GM21423 (cell line): ENCODE results near the gene FN3KRP.

Experiments used
- ATAC-seq: cut with Tn5 transposase; IDR thresholded peaks from one replicate; pipeline ENCODE4 v1.9.1; 2021; ENCODE audit warnings: mild to moderate bottlenecking, moderate library complexity; ENCODE audit not compliant: unreplicated experiment

The FN3KRP gene

DNA sequence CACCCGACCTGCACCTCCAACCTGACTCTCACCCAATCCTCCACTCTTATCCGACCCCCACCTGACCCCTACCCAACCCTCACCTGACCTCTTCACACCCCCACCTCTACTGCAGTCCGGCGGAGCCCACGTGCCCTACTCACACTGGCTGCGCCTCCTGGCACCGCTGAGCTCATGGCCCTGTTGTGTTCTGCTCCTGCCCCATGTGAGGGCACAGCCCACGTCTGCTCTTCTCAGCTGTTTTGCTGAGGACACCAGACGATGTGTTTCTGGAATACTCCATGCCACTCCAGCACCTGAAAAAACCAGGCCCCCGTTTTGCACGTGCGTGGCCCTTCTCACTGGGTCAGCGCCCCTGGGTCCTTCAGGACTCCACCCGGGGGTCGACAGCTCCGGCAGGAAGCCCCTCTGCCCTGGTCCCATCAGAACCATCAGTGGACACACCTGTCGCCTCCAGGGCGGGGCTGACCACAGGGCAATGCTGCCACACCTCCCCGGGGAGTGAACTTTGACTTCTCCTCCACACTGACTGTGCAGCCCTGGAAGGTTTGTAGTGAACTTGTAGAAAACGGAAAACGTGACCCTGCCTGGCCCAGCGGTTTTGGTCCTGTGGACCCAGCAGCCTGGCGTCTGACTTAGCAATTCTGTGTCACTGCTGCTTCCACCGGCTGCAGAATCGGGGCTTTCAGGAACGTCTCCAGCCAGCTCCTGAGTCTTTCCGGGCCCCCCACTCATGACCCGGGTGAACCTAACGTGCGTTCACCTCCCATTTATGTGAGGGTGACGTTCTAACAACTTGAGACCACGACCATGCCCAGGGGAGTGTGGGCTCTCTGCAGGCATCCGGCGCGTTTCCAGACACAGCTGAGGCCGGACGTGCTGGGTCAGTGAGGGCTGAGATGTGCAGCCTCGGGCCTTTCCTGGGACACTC lies 12.3 kb upstream of the FN3KRP start:
- no peak for ATAC-seq

DNA sequence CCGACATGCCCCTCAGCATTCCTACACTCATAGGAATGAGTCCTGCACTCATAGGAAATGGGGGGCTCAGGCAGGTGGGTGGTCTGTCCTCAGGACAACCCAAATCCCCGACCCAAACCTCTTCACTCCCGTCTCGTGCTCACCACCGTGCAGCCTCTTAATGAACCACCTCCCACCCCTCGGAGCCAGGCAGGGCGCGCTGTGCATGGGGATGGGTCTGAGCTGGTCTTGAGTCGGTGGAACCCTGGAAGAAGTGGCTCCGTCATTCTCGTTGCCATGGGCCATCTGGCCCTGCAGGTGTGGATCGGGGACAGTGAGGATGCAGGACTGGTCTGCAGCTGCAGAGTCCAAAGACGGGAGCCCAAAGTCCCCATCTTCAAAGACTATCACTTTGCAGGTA lies 11.6 kb upstream of the FN3KRP start:
- no peak for ATAC-seq

DNA sequence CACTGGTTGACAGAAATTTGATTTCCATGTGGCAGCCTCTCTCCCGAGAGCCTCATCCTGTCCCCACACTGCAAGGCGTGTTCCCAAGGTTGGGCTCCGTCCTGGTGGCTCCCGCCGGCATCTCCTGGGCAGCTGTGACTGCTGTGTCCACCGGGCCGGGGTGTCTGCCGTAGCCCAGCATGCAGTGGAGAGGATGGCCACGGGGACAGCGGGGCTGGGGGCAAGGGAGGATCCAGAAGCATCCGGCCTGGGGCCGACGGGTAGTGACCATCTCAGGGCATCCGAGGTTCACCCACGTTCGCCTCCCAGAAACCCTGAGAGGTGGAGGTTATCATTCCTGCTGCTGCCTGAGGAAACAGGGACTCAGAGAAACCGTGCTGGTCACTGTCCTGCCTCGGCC lies 10.8 kb upstream of the FN3KRP start:
- no peak for ATAC-seq

- ATAC-seq = no peak
Measured at GRCh38 chr17:82709024-82709675, 7.4 kb upstream of the FN3KRP start.

DNA sequence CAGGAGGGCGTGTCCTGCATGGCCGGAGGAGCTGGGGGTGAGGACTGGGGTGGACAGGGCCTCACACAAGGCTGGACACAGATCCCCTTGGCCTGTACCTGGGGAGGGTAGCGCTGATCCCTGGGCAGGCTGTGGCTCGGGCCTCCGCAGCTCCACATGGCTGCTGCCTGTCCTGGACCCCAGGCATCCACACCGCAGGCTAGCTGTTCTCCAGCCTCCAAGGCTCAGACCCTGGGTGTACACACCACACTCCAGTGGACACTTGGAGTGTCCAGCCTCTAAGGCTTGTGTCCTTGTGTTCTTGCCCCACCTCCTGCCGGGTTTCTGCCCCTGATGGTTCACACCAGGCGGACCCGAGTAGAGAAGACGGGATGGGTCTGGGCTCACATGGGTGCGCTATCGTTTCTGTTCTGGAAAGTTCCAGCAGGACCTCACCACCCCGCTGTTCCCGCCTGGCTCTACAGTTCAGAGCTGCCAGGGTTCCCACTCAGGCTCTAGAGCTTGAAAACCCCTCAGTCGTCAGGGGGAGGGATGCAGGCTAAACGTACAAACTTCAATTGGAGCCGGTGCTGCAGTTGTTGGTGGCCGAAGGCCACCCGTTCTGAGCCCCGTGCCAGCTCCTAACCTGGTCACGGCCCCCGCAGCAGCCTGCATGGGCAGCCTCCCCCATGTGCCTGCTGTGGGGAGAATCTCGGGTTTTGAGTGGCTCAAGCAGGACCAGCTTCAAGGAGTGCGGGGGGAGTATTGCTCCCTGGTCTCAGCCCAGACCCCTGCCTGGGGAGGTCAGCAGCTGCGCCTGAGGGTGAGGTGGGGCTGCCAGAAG lies 6.6 kb upstream of the FN3KRP start:
- no peak for ATAC-seq

DNA sequence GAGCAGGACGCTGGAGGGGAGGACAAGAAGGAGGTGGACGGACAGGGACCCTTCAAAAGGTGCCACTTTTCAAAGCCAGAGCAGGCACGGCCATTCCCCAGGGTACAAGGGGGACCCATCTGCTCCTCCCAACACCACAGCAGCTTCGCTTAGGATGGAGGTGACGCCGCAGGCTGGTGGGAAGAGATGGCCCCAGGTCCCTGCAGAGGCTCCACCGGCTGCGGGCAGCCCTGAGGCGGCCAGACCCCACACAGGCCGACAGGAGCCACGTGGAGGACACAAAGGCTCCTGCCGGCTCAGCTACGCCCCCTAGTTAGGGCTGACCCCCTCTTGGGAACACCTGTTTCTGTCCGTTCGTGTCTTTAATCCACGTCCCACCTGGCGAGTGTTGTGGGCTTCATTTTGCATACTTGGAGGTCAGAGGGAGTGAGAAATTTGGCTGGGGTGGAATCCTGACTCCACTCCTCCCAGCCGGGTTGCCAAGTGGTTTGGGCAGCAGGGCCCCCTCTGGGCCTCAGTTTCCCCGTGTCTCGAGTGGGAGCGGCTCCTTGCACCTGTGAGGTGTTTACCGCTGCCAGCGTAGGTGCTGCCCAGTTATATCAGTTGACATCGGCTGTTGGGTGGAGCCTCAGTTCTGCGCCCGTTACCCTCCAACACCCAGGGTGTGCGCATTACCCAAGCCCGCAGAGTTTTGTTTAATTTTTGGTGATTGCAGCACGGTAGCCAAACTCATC lies 5.8 kb upstream of the FN3KRP start:
- no peak for ATAC-seq

- no peak for ATAC-seq
Measured at GRCh38 chr17:82713071-82713723, 3.3 kb upstream of the FN3KRP start.

DNA sequence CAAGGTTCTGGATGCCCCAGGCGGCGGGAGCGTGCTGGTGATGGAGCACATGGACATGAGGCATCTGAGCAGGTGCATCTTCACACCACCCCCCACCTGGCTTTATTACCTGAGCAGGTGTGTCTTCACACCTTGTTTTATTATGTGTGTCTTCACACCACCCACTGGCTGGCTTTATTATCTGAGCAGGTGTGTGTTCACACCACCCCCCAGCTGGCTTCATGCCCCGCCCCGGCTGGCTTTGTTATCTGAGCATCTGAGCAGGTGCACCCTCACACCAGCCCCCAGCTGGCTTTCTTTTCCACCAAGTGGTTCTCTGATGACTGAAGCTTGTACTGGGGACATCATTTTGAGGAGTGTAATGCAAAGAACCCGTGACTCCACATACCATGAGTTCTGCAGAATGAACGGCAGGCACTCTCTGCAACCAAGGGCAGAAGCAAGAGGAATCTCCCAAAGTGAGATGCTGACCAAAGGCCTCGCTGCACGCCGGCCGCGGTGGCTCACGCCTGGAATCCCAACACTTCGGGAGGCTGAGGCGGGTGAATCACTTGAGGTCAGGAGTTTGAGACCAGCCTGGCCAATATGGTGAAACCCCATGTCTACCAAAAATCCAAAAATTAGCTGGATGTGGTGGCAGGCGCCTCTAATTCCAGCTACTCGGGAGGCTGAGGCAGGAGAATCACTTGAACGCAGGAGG lies 2.6 kb downstream of the FN3KRP start:
- no peak for ATAC-seq

GRCh38 chr17:82720204-82720603 lies 3.7 kb downstream of the FN3KRP start:
- ATAC-seq = no peak

- no peak for ATAC-seq
Measured at GRCh38 chr17:82722341-82723013, 6.0 kb downstream of the FN3KRP start.

DNA sequence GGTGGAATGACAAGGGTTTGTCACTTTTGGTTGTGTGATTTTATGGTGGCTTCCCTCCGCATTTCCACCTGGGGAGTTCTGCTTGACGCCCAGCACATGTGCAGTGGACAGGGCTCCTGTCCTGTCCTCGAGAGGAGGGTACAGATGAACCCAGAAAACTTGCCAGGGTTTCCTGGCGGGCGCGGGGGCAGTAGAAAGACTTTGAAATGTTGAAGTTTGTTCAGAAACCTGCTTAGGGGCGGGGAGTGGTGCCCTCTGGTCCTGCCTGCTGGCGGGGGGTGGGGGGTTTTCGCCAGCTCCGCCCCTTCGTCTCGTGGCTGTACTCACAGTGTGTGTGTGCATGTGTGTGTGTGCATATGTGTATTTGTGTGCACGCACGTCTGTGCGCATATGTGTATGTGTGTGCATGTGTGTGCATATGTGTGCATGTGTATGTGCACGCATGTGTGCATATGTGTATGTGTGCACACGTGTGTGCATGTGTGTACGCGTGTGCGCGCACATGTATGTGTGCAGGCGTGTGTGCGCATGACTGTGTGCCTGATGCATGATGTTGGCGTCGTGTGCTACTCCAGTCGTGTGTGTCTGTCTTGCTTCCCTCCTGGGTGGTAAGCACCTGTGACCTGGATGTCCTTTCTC lies 6.8 kb downstream of the FN3KRP start:
- ATAC-seq = no peak

DNA sequence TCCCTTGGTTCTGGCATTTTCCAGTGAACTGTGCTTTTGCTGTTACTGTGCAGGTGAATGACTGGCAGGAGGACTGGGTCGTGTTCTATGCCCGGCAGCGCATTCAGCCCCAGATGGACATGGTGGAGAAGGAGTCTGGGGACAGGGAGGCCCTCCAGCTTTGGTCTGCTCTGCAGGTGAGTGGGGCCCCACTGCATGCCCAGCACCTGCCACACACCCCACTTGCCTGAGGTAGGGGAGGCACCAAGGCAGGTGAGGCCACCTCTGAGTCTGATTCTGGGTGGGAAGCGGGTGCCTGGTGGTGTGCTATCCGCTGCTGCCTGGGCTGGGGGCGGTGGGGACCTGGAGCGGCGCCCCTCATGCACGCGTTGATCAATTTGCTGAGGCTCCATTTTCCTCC lies 9.9 kb downstream of the FN3KRP start:
- ATAC-seq = no peak

GRCh38 chr17:82729479-82730260 lies 13.2 kb downstream of the FN3KRP start:
- no peak for ATAC-seq

DNA sequence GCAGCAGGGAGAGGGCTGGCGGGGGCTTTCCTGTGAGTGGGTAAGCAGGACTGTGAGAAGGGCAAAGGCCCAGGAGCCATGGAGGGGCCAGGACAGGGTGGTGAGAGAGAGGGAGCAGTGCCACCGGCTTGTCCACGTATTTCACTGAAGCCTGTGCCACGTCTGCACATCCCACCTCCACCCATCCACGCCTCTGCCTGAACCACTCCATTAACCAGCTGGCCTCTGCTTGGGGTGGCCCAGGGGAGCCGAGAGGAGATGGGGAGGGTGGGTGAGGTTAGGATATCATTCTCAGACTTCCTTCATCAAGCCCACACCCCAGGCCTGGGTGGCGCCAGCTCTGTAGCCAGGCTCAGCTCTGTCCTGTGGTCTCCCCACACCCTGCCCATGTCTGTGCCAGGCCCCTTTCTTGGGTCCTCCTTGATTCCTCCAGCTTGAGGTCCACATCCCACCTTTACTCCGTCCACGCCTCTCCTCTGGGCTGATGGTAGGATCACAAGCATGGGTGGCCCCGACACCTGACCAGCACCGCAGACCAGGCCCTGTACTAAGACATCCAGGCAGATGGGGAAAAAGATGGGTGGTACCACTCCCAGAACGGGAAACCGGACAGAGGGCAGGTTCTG lies 15.7 kb downstream of the FN3KRP start:
- ATAC-seq = no peak

- ATAC-seq = no peak
Measured at GRCh38 chr17:82734987-82735866, 18.7 kb downstream of the FN3KRP start, which contains the start of gene FN3K. FN3K (plus strand) TSS chr17:82735615; CDS start chr17:82735637, 22 bp downstream.

DNA sequence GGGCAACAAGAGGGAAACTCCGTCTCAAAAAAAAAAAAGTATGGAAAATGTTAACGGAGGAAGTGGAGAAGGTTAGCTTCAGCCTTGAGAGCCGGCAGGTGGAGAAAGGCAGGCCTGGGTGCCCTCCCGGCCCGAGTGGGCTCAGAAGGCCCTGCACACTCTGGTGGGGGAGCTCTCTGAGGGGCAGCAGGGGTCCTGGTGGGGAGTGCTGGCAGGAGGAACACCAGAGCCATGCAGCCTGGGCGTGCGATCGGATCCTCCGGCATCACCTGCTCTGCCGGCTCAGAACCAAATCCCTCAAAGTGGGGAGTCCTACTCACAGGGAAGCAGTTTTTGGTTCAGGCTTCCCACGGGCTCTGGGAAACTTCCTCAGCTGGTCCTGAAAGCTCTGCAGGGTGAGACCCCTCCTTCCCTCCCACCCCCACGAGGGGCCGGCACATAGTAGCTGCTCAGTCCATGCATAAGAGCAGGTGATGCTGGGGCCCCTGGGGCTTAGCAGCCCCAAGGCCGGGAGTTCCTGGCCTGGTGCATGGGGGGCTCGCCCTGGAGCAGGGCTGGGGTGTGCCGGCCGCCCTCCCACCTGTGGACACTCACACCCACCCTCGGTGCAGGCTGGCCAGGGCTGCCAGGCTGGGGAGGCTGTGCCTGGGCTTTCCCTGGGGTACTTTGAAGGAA lies 20.1 kb downstream of the FN3KRP start:
- ATAC-seq = no peak
